Mammary epithelial cell (primary cell): ENCODE measurements around the gene PANK2.
"Not testable (repeated sequence)": the region's sequence is repeated elsewhere in the genome, so short reads cannot be mapped to it uniquely, and the experiment has no call there.

Experiments
- CTCF ChIP-seq, 2 donors: IDR thresholded peaks in 1 of 2; conservative IDR thresholded peaks in 1 of 2; 2 replicates each; pipeline ENCODE4 v1.5.1; 2011 to 2012; ENCODE audit warnings: inconsistent platforms in 2 of 2, low read length in 2 of 2, mild to moderate bottlenecking in 2 of 2, control low read depth in 1 of 2, low read depth in 1 of 2; ENCODE audit not compliant: insufficient read depth in 1 of 2; ENCODE audit errors: extremely low read depth in 1 of 2
- EZH2 ChIP-seq: IDR thresholded peaks from 2 replicates; pipeline ENCODE4 v1.6.1; 2012; ENCODE audit warnings: low read length, inconsistent platforms, borderline replicate concordance

DNA sequence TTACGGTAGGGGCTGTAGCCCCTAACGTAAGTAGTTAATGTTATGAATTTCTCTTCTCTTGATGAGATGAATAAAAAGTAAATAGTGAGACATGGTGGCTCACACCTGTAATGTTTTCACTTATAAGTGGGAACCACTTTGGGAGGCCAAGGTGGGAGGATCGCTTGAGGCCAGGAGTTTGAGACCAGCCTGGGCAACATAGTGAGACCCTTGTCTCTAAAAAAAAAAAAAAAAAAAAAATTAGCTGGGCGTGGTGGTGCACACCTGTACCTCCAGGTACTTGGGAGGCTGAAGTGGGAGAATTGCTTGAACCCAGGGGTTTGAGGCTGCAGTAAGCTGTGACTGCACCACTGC is 10.3 kb upstream of the PANK2 start:
- not testable (repeated sequence) for TF ChIP-seq CTCF (conservative IDR thresholded peaks at IDR 0.05 in 1 of 2, IDR thresholded peaks at IDR 0.05 in 1 of 2; ENCODE audit: extremely low read depth in 1 of 2, insufficient read depth in 1 of 2, low read depth in 1 of 2, low read length in 2 of 2); EZH2
